GM12874 (cell line): ENCODE measurements around the gene SFSWAP.

Experiments
- CTCF ChIP-seq: IDR thresholded peaks from 2 replicates; pipeline ENCODE4 v1.5.1; 2011; ENCODE audit warnings: low read depth, mild to moderate bottlenecking, control low read depth, low read length, moderate library complexity; ENCODE audit not compliant: insufficient read depth

SFSWAP gene

GRCh38 chr12:131758016-131758739, 47.3 kb downstream of the SFSWAP start:
- TF ChIP-seq CTCF, result no peak

DNA sequence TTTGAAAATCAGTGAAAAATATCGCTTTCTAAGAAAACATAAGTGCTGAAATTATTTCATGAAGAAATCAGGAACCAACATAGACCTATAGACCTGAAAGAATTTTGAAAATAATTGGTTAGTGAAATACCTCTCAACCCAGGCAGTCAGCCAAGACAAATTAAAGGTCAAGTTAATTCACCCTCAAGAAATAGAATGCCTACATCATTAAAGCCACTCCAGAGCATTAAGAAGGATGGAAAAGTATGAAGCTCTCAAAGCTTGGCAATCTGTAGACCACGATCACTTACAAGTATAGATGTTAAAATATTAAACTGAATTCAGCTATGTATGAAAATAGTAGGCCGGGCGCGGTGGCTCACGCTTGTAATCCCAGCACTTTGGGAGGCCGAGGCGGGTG, 48.3 kb downstream of the SFSWAP start:
- no peak for TF ChIP-seq CTCF

DNA sequence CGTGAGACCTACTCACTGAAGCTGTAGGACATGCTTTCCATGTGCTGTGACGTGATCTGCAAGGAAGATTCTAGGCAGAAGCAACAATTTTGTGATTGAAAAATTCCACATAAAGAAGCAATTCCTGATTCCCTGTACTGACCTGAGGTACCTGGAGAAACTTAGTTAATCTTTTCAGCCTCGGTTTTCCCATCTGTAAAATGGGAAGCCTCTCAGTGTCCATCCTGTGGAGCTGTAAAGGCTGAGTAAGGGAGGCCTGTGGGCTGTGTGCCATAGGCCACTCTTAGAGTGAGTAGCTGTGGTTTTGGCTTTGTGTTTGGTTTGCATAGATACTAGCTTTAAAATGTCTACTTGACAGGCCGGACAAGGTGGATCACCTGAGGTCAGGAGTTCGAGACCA, 50.7 kb downstream of the SFSWAP start:
- no peak for TF ChIP-seq CTCF

- TF ChIP-seq CTCF, result no peak
Observed at GRCh38 chr12:131764738-131765137, 53.8 kb downstream of the SFSWAP start.

DNA sequence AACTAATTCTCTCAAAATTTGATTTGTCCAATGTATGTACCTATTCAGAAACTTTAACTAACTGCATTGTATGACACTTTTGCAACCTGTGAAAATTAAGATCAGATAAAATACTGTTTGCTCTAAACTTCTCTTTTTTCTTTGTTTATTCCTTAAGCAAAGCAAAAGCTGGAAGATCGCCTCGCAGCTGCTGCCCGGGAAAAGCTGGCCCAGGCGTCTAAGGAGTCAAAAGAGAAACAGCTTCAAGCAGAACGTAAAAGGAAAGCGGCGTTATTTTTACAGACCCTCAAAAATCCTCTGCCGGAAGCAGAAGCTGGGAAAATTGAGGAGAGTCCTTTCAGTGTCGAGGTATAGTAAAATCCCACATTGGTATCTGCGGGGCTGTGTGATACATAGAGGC, 55.1 kb downstream of the SFSWAP start:
- no peak for TF ChIP-seq CTCF

DNA sequence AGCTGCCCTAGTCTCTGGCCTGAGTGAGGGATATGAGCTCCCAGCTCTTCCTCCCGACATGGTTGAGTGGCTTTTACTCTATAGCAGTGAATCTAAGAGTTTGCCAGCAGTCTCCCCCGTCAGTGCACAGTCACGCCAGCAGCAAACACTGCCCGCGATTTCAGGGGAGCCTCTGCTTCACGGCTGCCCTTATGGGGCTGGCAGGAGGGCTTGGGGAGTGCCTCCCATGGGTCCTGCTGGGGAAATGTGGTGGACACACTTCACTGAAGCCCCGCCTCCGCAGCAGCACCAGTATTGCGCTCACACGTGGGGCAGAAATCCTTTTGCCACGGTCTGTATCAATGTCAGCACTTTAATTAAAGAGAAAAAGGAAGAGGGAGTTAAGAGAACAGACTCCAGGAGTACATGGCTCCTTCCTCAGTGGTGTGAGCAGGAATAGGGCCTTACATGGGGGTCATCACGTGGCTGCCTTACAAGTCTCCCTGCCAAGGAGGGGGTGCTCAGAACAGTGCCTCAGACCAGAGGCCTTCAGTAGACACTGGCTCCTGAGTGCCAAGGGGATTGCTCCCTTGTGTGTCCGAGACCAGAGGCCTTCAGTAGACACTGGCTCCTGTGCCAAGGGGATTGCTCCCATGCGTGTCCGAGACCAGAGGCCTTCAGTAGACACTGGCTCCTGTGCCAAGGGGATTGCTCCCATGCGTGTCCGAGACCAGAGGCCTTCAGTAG, 55.7 kb downstream of the SFSWAP start:
- TF ChIP-seq CTCF, result no peak

DNA sequence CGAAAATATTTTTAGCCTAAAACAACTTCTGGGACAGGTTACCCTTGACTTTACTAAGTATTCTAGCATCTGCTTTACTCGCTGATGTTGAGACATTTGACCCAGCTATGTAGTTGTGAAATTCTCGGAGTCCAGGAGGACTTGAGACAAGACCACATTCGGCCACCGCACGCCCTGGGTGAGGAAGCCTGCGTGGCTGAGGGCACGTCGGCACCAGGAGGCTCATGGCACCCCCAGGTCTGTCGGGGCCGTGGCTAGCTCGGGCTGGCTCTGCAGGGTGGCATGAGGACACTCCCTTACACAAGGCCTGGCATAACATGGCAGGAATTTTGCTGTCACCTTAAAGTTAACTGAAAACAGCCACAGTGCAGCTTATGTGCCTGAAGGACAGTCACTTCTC, 59.2 kb downstream of the SFSWAP start:
- no peak for TF ChIP-seq CTCF
